Subcutaneous adipose tissue (tissue), 4 donors: ENCODE results near the gene RRBP1. TPM values are rescaled to one million over a fixed set of nuclear protein-coding genes. Genes with fewer than 3 reads are reported as not detected.

Source experiments
- CTCF ChIP-seq: fragments of 450-650 bp; IDR thresholded peaks from one replicate; pipeline ENCODE4 v1.5.1; 2016; ENCODE audit warnings: low read depth, mild to moderate bottlenecking, control low read depth, antibody characterized with exemption, moderate library complexity
- total RNA-seq, 4 donors: library from RNA; depleted of rRNA; stranded (reverse); fragments of >200 nt; gene quantifications; one replicate each; pipeline ENCODE4 v1.1.0, GENCODE V29; 2016

Gene RRBP1, protein sequence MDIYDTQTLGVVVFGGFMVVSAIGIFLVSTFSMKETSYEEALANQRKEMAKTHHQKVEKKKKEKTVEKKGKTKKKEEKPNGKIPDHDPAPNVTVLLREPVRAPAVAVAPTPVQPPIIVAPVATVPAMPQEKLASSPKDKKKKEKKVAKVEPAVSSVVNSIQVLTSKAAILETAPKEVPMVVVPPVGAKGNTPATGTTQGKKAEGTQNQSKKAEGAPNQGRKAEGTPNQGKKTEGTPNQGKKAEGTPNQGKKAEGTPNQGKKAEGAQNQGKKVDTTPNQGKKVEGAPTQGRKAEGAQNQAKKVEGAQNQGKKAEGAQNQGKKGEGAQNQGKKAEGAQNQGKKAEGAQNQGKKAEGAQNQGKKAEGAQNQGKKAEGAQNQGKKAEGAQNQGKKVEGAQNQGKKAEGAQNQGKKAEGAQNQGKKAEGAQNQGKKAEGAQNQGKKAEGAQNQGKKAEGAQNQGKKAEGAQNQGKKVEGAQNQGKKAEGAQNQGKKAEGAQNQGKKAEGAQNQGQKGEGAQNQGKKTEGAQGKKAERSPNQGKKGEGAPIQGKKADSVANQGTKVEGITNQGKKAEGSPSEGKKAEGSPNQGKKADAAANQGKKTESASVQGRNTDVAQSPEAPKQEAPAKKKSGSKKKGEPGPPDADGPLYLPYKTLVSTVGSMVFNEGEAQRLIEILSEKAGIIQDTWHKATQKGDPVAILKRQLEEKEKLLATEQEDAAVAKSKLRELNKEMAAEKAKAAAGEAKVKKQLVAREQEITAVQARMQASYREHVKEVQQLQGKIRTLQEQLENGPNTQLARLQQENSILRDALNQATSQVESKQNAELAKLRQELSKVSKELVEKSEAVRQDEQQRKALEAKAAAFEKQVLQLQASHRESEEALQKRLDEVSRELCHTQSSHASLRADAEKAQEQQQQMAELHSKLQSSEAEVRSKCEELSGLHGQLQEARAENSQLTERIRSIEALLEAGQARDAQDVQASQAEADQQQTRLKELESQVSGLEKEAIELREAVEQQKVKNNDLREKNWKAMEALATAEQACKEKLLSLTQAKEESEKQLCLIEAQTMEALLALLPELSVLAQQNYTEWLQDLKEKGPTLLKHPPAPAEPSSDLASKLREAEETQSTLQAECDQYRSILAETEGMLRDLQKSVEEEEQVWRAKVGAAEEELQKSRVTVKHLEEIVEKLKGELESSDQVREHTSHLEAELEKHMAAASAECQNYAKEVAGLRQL (N-terminal part only)
- 10 to 100 TPM; 45.0 to 71.6 (median 55.2) TPM for total RNA-seq

DNA sequence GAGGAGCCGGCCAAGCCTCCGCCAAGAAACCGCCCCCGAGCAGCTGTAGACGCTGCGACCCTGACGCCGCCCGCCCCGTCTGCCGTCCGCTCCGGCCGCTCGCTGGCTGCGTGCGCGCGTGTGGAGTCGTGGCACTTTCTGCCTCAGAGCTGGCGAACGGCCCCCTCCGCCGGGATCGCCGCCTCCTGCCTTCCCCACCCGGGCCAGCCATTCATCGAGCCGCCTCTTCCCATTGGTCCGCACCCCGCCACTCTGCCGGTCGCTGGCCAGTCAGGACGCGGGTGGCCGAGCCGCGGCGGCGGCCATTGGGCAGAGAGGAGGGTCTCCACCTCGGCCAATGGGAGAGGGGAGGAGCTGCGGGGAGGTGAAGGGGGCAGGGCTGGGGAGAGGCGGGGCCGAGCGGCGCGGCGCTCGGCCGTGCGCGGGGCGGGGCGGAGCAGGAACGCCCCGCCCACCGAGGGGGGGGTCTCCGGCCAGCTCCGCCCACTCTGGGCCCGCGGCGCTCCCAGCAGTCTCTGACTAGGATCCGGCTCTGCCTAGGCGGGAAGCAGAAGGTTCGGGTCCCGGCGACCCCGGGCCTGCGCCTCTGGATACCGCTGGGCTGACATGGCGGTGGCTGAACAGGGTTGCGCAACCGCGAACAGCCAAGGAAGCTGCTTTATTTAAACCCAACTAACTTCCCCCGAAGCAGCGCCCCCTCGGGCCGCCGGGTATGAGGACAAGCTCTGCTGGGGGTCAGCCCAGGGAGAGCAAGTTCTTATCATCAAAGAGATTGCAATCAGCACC, at the start of gene RRBP1:
TSS of gene RRBP1 (minus strand) at position 140 of the 786 bp plus-strand sequence. CDS start 21,735 bp downstream, outside the sequence.
- TF ChIP-seq CTCF, result no peak

DNA sequence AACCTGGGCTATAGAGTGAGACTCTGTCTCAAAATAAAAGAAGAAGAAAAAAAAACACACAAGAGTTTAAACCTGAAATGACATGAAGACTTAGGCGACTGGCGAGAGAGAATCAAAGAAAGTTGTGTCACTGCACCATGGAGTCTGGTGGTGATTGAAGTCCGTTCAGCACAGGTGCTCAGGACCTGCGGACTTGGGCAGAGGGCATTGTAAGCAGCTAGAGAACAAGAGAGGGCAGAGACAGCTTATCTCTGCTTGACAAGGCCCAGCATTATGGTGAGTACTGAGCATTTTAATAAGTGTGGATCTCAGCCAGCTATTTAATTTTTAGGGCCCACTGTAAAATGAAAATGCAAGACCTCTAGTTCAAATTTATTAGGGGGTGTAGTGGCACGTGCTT, 49.2 kb upstream of the RRBP1 start:
- TF ChIP-seq CTCF, result no peak

- TF ChIP-seq CTCF, result no peak
These were observed 48.0 kb upstream of the RRBP1 start for GRCh38 chr20:17730071-17730470.

DNA sequence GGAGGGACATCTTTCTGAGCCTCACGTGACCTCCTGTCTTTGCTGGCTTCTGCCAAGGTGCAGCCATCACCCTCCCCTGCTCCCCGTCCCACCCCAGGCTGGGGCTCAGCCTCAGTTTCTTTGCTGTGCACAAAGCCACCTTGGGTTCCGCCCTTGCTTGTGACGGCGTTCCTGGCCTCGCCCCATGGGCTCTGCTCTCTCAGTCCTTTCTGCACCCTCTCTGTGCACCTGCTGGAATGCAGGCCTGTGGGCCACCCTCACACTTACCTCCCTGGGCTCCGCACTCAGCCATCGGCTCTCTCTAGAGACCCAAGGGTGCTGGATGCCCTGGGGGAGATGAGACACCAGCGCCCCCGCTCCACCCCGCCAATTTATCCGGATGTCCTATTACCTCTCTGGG, 46.0 kb upstream of the RRBP1 start:
- no peak for TF ChIP-seq CTCF

- no peak for TF ChIP-seq CTCF
These were observed 45.3 kb upstream of the RRBP1 start for GRCh38 chr20:17727351-17727750.

GRCh38 chr20:17726902-17727301, 44.9 kb upstream of the RRBP1 start:
- TF ChIP-seq CTCF, result no peak
